Astrocyte (in vitro differentiated cells and primary cell): Measurements from ENCODE around the gene C9.

Source experiments
- EZH2 ChIP-seq: IDR thresholded peaks from 2 replicates; pipeline ENCODE4 v1.6.1; 2012; ENCODE audit warnings: mild to moderate bottlenecking, low read length, inconsistent platforms; ENCODE audit not compliant: insufficient read depth
- TF ChIP-seq, protein P1 (sequence below): IDR thresholded peaks from 2 replicates; pipeline ENCODE4 v1.5.1; 2011; ENCODE audit warnings: low read depth, mild to moderate bottlenecking, inconsistent platforms, low read length, moderate library complexity; ENCODE audit not compliant: insufficient read depth

DNA sequence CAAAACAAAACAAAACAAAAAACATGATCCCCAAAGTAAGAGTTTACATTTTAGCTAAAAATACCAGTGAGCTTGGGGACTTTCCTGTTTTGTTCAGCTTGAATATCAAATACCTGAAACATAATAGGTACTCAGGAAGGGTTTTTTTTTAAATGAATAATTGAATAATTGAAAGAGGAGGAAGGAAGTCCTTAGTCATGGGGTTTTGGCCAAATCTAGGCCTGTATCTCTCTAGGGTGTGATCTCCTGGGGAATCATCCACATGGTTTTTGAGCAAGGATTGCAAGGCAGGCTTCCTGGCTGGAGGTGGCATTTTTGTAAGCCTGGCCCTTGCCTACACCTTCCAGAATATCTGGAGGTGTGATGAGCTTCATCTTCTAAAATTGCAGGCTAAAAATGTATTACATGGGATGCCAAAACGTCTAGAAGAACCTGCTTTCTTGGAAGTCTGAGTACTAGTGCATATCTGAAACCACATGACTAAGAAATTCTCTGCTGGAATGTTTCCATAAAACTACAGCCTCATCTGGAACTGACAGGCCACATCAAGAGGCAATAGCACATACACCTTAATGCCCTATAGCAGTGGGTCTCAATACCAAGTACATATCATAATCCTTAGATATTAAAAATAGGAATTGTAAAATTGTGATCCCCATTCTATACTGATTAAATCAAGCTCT lies 10.4 kb downstream of the C9 start:
- TF ChIP-seq, protein P1, sequence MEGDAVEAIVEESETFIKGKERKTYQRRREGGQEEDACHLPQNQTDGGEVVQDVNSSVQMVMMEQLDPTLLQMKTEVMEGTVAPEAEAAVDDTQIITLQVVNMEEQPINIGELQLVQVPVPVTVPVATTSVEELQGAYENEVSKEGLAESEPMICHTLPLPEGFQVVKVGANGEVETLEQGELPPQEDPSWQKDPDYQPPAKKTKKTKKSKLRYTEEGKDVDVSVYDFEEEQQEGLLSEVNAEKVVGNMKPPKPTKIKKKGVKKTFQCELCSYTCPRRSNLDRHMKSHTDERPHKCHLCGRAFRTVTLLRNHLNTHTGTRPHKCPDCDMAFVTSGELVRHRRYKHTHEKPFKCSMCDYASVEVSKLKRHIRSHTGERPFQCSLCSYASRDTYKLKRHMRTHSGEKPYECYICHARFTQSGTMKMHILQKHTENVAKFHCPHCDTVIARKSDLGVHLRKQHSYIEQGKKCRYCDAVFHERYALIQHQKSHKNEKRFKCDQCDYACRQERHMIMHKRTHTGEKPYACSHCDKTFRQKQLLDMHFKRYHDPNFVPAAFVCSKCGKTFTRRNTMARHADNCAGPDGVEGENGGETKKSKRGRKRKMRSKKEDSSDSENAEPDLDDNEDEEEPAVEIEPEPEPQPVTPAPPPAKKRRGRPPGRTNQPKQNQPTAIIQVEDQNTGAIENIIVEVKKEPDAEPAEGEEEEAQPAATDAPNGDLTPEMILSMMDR = no peak
- TF ChIP-seq EZH2 = no peak
